ENCODE measurements around the gene KRTAP5-2.
A peak's percentile ranks its signal among the peaks of the same experiment; 100 is the strongest.
"Not testable (repeated sequence)": the region's sequence is repeated elsewhere in the genome, so short reads cannot be mapped to it uniquely, and the experiment has no call there.

KRTAP5-2 gene

GRCh38 chr11:1589191-1589963, 8.7 kb downstream of the KRTAP5-2 start:
- not testable (repeated sequence) for DNase-seq

GRCh38 chr11:1586699-1587098, 11.4 kb downstream of the KRTAP5-2 start:
- no peak for DNase-seq

- DNase-seq: peak; percentile 32
These were observed 13.3 kb downstream of the KRTAP5-2 start, which contains the start of gene KRTAP5-1 for GRCh38 chr11:1584661-1585370. Gene KRTAP5-1 (minus strand): TSS chr11:1585283. CDS start chr11:1585249, 34 bp downstream.

GRCh38 chr11:1582909-1583308, 15.2 kb downstream of the KRTAP5-2 start:
- DNase-seq: not testable (repeated sequence)

- DNase-seq: no peak
These were observed 16.1 kb downstream of the KRTAP5-2 start for GRCh38 chr11:1581976-1582375.

GRCh38 chr11:1576825-1577224, 21.3 kb downstream of the KRTAP5-2 start:
- no peak for DNase-seq

- DNase-seq: not testable (repeated sequence)
These were observed 22.3 kb downstream of the KRTAP5-2 start for GRCh38 chr11:1575756-1576155.

- DNase-seq: no peak
These were observed 23.2 kb downstream of the KRTAP5-2 start for GRCh38 chr11:1574933-1575242.

- DNase-seq: peak; percentile 73
These were observed 23.7 kb downstream of the KRTAP5-2 start for GRCh38 chr11:1574238-1574932.

GRCh38 chr11:1573903-1574237, 24.2 kb downstream of the KRTAP5-2 start:
- no peak for DNase-seq

- DNase-seq: peak; percentile 60
These were observed 24.8 kb downstream of the KRTAP5-2 start for GRCh38 chr11:1573077-1573902.

GRCh38 chr11:1572197-1573076, 25.7 kb downstream of the KRTAP5-2 start, which contains the start of gene DUSP8:
Gene DUSP8 (minus strand): TSS chr11:1572271. CDS start chr11:1565826, 6,445 bp downstream.
- peak; percentile 88 for DNase-seq

GRCh38 chr11:1571760-1572196, 26.3 kb downstream of the KRTAP5-2 start:
- DNase-seq: no peak

GRCh38 chr11:1570896-1571759, 27.0 kb downstream of the KRTAP5-2 start:
- peak; percentile 66 for DNase-seq

GRCh38 chr11:1570531-1570895, 27.6 kb downstream of the KRTAP5-2 start:
- peak; percentile 35 for DNase-seq

- peak; percentile 44 for DNase-seq
These were observed 28.1 kb downstream of the KRTAP5-2 start for GRCh38 chr11:1570001-1570453.

- DNase-seq: peak; percentile 50
These were observed 28.8 kb downstream of the KRTAP5-2 start for GRCh38 chr11:1569251-1569780.

- DNase-seq: no peak
These were observed 29.6 kb downstream of the KRTAP5-2 start for GRCh38 chr11:1568441-1568911.

- DNase-seq: peak; percentile 51
These were observed 30.4 kb downstream of the KRTAP5-2 start for GRCh38 chr11:1567721-1568100.

GRCh38 chr11:1567052-1567720, 30.9 kb downstream of the KRTAP5-2 start:
- peak; percentile 55 for DNase-seq

Data from islet precursor cell (in vitro differentiated cells).